ENCODE results near the gene RPTOR. TPM values are rescaled to one million over a fixed set of nuclear protein-coding genes. Genes with fewer than 3 reads are reported as not detected.
"Not testable (repeated sequence)": the region's sequence is repeated elsewhere in the genome, so short reads cannot be mapped to it uniquely, and the experiment has no call there.

Gene RPTOR
- total RNA-seq, 3 donors from 2014 or later = 21.4 to 27.5 (median 23.6) TPM

DNA sequence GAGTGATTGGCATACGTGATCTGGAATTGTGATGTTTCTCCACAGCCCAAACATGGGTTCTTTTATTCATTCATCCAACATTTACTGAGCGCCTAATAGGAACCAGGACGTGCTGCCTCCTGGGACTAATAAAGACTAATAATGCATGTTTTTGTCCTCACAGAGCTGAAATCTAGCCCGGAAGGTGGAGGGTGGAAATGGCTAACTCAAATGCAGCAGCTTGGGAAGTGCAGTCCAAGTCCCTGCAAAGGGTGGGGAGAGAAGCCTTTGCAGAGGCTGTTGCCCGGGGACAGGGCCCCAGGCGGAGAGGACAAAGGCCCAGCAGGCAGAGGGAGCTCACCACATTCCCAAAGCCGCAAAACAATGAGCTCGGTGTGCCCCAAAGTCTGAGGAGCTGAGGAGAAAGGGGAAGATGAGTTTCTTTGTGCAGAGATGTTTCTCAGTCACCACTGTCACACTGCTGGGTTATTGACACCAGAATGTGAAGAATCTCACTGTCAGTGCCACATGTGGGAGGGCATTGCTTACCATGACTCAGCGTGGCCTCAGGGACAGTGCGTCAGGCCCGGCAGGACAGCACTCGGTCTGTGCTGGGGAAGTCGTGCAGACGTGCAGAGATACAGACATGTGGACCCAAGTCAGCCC lies 328.8 kb downstream of the RPTOR start:
- H3K36me3 ChIP-seq = no peaks in the 10 kb centered on the region
- TF ChIP-seq POLR2A (IDR thresholded peaks at IDR 0.05) = no peak
- no peak overlapping the region for H3K4me3 ChIP-seq
- intact Hi-C loops (cut with DNase I; ENCODE audit: low total_unique reads) = no loop called here
- H3K4me1 ChIP-seq = no peaks in the 10 kb centered on the region
- H3K27ac ChIP-seq = no peak overlapping the region
- DNase-seq (ENCODE audit: low spot score in 2 of 2) = peak in 1 of 2 donors; percentile 42
- no peaks in the 10 kb centered on the region for H3K9me3 ChIP-seq
- H3K27me3 ChIP-seq = no peaks in the 10 kb centered on the region

GRCh38 chr17:80874866-80875445 lies 330.3 kb downstream of the RPTOR start:
- no peaks in the 10 kb centered on the region for H3K27me3 ChIP-seq
- peak in 1 of 2 donors; percentile 48 for DNase-seq (ENCODE audit: low spot score in 2 of 2)
- intact Hi-C loops (cut with DNase I; ENCODE audit: low total_unique reads) = no loop called here

GRCh38 chr17:80875480-80875995 lies 330.9 kb downstream of the RPTOR start:
- H3K27ac ChIP-seq; H3K27me3 ChIP-seq; intact Hi-C loops (cut with DNase I; ENCODE audit: low total_unique reads); H3K4me1 ChIP-seq; H3K9me3 ChIP-seq; H3K4me3 ChIP-seq; H3K36me3 ChIP-seq: not testable (repeated sequence)
- peak in 1 of 2 donors; percentile 28 for DNase-seq (ENCODE audit: low spot score in 2 of 2)

More at GRCh38 chr17:80874866-80875445, 330.3 kb downstream of the RPTOR start:
- no peaks in the 10 kb centered on the region for H3K36me3 ChIP-seq
- no peak overlapping the region for H3K27ac ChIP-seq
- H3K9me3 ChIP-seq = no peaks in the 10 kb centered on the region
- H3K4me3 ChIP-seq = no peak overlapping the region
- TF ChIP-seq POLR2AphosphoS5 (IDR thresholded peaks at IDR 0.05) (no peak), POLR2A (IDR thresholded peaks at IDR 0.05) (no peak)
- TF ChIP-seq, protein P1, sequence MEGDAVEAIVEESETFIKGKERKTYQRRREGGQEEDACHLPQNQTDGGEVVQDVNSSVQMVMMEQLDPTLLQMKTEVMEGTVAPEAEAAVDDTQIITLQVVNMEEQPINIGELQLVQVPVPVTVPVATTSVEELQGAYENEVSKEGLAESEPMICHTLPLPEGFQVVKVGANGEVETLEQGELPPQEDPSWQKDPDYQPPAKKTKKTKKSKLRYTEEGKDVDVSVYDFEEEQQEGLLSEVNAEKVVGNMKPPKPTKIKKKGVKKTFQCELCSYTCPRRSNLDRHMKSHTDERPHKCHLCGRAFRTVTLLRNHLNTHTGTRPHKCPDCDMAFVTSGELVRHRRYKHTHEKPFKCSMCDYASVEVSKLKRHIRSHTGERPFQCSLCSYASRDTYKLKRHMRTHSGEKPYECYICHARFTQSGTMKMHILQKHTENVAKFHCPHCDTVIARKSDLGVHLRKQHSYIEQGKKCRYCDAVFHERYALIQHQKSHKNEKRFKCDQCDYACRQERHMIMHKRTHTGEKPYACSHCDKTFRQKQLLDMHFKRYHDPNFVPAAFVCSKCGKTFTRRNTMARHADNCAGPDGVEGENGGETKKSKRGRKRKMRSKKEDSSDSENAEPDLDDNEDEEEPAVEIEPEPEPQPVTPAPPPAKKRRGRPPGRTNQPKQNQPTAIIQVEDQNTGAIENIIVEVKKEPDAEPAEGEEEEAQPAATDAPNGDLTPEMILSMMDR (IDR thresholded peaks at IDR 0.05) = no peak
- H3K4me1 ChIP-seq = no peaks in the 10 kb centered on the region

- H3K36me3 ChIP-seq; intact Hi-C loops (cut with DNase I; ENCODE audit: low total_unique reads); H3K9me3 ChIP-seq; H3K27ac ChIP-seq; H3K4me1 ChIP-seq; H3K4me3 ChIP-seq; H3K27me3 ChIP-seq: not testable (repeated sequence)
- peak in 1 of 2 donors; percentile 30 for DNase-seq (ENCODE audit: low spot score in 2 of 2)
Measured at GRCh38 chr17:80876456-80876949, 331.9 kb downstream of the RPTOR start.

DNA sequence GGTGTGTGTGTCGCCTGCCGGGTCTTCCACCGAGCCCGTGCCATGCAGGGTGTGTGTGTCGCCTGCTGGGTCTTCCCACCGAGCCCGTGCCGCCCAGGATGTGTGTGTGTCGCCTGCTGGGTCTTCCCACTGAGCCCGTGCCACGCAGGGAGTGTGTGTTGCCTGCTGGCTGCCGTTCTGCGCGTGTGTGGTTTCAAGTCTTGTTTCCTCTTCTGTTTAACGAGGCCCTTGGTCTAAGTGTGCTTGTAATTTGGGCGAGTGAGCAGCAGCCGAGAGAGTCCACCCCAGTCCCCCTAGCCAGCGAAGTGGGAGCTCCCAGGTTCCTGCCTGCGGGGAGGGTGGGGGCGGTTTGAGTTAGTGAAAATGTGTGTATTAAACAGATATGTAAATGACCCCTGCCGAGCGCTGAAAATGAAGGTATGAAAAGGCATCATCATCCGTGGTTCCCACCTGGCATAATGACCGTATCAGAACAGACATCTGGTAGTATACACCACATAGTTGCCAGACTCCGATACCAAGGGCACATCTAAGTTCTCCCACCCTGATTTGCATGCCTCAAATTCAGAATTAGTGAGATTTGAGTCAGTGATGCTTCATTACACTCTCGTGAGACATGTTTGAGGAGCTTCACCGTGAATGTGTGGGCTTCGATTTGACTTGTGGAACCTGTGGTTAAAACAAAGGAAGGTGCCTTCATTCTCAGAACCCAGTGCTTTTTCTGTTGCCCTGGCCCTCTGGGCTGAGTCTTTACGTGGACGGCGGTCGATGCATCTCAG lies 332.5 kb downstream of the RPTOR start:
- TF ChIP-seq POLR2AphosphoS5 (IDR thresholded peaks at IDR 0.05) (no peak), POLR2A (IDR thresholded peaks at IDR 0.05) (no peak)
- TF ChIP-seq, protein P1 (IDR thresholded peaks at IDR 0.05) = no peak
- Histone ChIP-seq H3K27ac (no peak overlapping the region), H3K36me3 (no peaks in the 10 kb centered on the region), H3K4me3 (no peak overlapping the region), H3K4me1 (no peaks in the 10 kb centered on the region), H3K9me3 (no peaks in the 10 kb centered on the region), H3K27me3 (no peaks in the 10 kb centered on the region)
- intact Hi-C loops (cut with DNase I; ENCODE audit: low total_unique reads) = no loop called here
- DNase-seq (ENCODE audit: low spot score in 2 of 2) = peak in 1 of 2 donors; percentile 34

- DNase-seq (ENCODE audit: low spot score in 2 of 2) = peak in 1 of 2 donors; percentile 41
- no peaks in the 10 kb centered on the region for H3K9me3 ChIP-seq
- TF ChIP-seq POLR2A (IDR thresholded peaks at IDR 0.05) (no peak), POLR2AphosphoS5 (IDR thresholded peaks at IDR 0.05) (no peak)
- TF ChIP-seq, protein P1 (IDR thresholded peaks at IDR 0.05) = no peak
- no peak overlapping the region for H3K4me3 ChIP-seq
- no peaks in the 10 kb centered on the region for H3K27me3 ChIP-seq
- intact Hi-C loops (cut with DNase I; ENCODE audit: low total_unique reads) = no loop called here
- no peak overlapping the region for H3K27ac ChIP-seq
- H3K4me1 ChIP-seq = no peaks in the 10 kb centered on the region
- H3K36me3 ChIP-seq = no peaks in the 10 kb centered on the region
Measured at GRCh38 chr17:80877729-80878303, 333.2 kb downstream of the RPTOR start.
